Activated T-helper 1 cell treated with anti-CD3 and anti-CD28 coated beads, Interleukin-2, amount 50 U/mL, for 16 hours (primary cell): ENCODE measurements around the gene SLC25A28.

ENCODE experiments used
- DNase-seq, 2 donors: peaks; one replicate each; pipeline ENCODE4 v3.0.0-alpha.2; 2020; ENCODE audit warnings: low read depth in 1 of 2, low spot score in 1 of 2

Gene SLC25A28

DNA sequence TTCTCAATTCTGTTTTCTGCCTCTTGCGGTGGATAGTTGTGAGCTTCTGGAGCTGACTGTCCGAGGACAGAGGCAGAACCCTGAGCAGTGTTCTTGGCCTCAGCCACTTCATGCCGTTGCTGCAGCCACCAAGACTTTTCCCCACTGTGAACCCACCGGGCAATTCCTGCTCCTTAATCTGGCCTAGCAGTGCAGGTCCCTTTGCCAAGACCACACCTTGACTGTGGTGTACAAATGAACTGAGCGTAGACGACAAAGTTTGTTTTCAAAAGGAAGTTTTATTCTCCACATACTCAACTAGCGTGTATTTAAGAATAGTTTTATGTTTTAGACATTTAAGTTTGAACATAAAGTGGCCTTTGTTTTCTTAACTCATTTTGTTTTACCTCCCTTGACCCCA is 29.4 kb downstream of the SLC25A28 start:
- no peak for DNase-seq

DNA sequence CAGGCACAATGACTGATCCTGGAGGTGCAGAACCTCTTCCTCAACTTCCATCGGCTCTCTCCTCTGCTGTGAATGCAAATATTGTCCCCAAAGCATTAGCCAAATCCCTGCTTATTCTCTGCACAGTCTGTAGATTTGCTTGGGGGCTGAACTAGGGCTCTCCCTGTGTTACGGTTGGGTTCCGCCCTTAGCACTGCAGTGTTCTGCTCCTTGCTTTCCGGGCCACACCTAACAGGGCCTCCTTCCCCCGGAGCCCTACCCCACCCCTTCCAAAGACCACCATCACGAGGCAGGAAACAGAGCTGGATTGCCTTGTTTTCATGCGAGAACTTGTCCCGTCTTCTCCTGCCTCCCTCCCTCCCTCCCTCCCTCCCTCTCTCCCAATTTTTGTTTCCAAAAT is 36.6 kb downstream of the SLC25A28 start:
- DNase-seq = no peak

- no peak for DNase-seq
Observed at GRCh38 chr10:99582255-99582770, 37.9 kb downstream of the SLC25A28 start.

DNA sequence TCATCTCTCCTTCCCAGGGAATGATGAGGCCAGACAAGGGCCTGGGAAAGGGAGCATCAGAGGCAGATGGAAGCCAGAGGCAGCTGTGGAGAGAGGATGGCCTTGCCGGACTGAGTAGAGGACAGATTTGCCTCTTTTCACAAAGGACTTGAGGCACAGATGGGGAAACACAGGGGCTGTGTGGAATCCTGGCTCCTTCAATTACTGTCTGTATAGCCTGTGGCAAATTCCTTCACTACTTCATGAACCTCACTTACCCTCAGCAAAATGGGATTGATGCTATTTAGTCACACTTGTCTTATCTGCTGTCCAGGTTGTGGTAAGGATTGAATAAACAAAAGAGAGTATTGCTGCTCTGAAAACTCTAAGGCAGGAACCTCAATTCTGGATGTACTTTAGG is 40.3 kb downstream of the SLC25A28 start:
- DNase-seq = no peak

GRCh38 chr10:99573790-99574189 is 46.4 kb downstream of the SLC25A28 start:
- no peak for DNase-seq

- no peak for DNase-seq
Observed at GRCh38 chr10:99571816-99572215, 48.4 kb downstream of the SLC25A28 start.

DNA sequence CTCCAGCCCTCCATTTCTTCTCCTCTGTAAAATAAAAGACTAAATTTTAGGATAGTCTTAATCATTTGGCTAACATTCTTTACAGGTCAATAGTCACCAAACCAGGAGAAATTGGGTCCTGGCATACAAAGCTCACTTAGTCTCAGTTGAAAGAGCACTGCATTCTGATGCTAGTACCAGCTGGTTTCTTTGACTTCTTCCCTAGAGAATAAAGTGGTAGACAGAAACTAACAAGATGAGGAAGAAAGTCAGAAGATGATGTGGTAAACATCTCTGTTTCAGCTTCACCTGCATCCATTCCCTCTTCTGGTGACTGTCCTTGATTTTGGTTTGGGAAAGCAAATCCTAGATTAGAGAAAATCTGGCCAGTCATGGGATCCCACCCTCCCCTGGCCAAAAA is 50.3 kb downstream of the SLC25A28 start:
- DNase-seq = no peak

- DNase-seq = no peak
Observed at GRCh38 chr10:99569253-99569939, 50.8 kb downstream of the SLC25A28 start.

DNA sequence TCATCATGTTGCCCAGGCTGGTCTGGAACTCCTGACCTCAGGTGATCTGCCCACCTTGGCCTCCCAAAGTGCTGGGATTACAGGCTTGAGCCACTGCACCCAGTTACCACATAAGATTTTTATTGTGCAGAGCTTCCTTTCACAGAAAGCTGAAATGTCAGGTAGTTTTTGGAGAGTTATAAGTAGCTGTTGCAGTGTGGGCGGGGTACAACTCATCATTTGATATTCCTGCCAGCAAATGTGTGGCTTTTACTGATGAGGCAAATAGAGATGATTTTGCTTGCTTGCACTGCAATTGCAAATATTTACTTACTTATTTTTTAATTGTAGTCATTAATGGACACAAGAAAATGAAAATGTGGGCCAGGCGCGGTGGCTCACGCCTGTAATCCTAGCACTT is 55.1 kb downstream of the SLC25A28 start:
- no peak for DNase-seq

DNA sequence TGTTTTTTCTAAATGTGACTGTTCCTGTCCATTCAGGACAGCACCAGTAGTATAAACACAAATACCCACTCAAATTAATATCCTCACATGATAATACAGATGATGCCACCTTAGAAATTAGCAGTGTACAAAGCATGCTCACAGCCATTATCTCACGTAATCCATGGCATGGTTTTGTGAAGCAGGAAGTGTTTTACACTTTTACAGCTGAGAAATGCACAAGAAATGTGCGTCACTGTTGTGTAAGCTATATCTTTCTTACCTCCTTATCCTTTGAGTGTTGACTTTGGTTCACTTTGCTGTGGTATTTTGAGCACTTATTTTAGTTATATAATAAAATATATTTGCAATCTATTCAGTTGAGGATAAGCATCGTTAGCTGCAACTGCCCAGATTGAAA is 55.9 kb downstream of the SLC25A28 start:
- no peak for DNase-seq

- DNase-seq = no peak
Observed at GRCh38 chr10:99562631-99563030, 57.6 kb downstream of the SLC25A28 start.
